Hepatocyte (in vitro differentiated cells): ENCODE results near the gene RPTN.

Experiments used
- EZH2 ChIP-seq: fragments of 200-600 bp; sonication (generic); IDR thresholded peaks from 2 replicates; pipeline ENCODE4 v1.6.1; 2016; ENCODE audit warnings: antibody characterized with exemption, mild to moderate bottlenecking, borderline replicate concordance
- EZH2phosphoT487 ChIP-seq: fragments of 200-600 bp; sonication (generic); IDR thresholded peaks from one replicate; pipeline ENCODE4 v1.6.1; 2018; ENCODE audit warnings: antibody characterized with exemption, mild to moderate bottlenecking, low read depth, moderate library complexity; ENCODE audit not compliant: unreplicated experiment, severe bottlenecking
- TF ChIP-seq, protein P1 (sequence below): fragments of 200-600 bp; sonication (generic); IDR thresholded peaks from 2 replicates; pipeline ENCODE4 v1.5.1; 2016; ENCODE audit warnings: antibody characterized with exemption, mild to moderate bottlenecking; ENCODE audit not compliant: poor library complexity

DNA sequence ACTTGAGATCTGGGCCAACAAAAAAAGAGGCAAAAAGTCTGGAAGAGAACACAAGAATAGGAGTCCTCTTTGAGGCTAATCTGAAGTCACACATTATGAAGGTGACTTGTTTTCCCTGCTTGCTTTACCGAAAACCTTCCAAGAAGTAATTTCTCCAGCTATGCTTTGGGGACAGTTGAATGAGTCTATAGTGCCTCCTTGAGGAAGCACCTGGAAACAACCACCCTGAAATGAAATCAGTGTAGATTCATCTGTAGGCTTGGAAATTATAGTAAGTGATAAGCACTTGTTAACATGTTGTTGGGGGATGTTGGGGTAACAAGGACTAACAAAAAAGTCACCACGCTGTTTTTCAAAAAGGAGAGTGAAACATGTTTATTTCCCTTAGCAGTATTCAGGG is 23.4 kb upstream of the RPTN start:
- TF ChIP-seq, protein P1, sequence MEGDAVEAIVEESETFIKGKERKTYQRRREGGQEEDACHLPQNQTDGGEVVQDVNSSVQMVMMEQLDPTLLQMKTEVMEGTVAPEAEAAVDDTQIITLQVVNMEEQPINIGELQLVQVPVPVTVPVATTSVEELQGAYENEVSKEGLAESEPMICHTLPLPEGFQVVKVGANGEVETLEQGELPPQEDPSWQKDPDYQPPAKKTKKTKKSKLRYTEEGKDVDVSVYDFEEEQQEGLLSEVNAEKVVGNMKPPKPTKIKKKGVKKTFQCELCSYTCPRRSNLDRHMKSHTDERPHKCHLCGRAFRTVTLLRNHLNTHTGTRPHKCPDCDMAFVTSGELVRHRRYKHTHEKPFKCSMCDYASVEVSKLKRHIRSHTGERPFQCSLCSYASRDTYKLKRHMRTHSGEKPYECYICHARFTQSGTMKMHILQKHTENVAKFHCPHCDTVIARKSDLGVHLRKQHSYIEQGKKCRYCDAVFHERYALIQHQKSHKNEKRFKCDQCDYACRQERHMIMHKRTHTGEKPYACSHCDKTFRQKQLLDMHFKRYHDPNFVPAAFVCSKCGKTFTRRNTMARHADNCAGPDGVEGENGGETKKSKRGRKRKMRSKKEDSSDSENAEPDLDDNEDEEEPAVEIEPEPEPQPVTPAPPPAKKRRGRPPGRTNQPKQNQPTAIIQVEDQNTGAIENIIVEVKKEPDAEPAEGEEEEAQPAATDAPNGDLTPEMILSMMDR: peak; percentile 29
- TF ChIP-seq EZH2phosphoT487: no peak
- no peak for TF ChIP-seq EZH2
